Measurements from ENCODE around the gene TTC33. TPM values are rescaled to one million over a fixed set of nuclear protein-coding genes. Genes with fewer than 3 reads are reported as not detected.

The TTC33 gene
- total RNA-seq (ENCODE audit: unreplicated experiment), result 11.7 TPM
- long read RNA-seq, partial matches to known transcripts, result 0 of 6 reads
- long read RNA-seq, other reads (novel, unspliced or antisense), result 0 of 6 reads

- Mint-ChIP-seq H3K27me3 (ENCODE audit: unreplicated experiment) (no peaks in the 10 kb centered on the region), H3K9me3 (ENCODE audit: unreplicated experiment) (peaks cover 2% of the 10 kb centered on the region), H3K4me1 (ENCODE audit: low read depth, unreplicated experiment) (no peaks in the 10 kb centered on the region), H3K36me3 (ENCODE audit: unreplicated experiment) (no peaks in the 10 kb centered on the region), H3K4me3 (ENCODE audit: unreplicated experiment) (no peak within 1 kb of the TSS), H3K27ac (ENCODE audit: unreplicated experiment) (no peak within 1 kb of the TSS)
- peak; percentile 28 for TF ChIP-seq CTCF (IDR thresholded peaks at IDR 0.05; ENCODE audit: partially characterized antibody, unreplicated experiment)
- DNase-seq, result peak; percentile 96
These were observed at the start of gene TTC33 for GRCh38 chr5:40755407-40756365. Gene TTC33 (minus strand): TSS chr5:40755961. CDS start chr5:40747018, 8,943 bp downstream.

GRCh38 chr5:40801771-40802562, 46.2 kb upstream of the TTC33 start:
- peaks cover 10% of the 10 kb centered on the region for H3K4me1 Mint-ChIP-seq (ENCODE audit: low read depth, unreplicated experiment)
- DNase-seq, result no peak
- peak overlapping the region; percentile 94 for H3K27ac Mint-ChIP-seq (ENCODE audit: unreplicated experiment)
- H3K4me3 Mint-ChIP-seq (ENCODE audit: unreplicated experiment), result peak overlapping the region; percentile 68
- peaks cover 9% of the 10 kb centered on the region for H3K9me3 Mint-ChIP-seq (ENCODE audit: unreplicated experiment)
- TF ChIP-seq CTCF (IDR thresholded peaks at IDR 0.05; ENCODE audit: partially characterized antibody, unreplicated experiment), result no peak
- peaks cover 6% of the 10 kb centered on the region for H3K27me3 Mint-ChIP-seq (ENCODE audit: unreplicated experiment)
- peaks cover 5% of the 10 kb centered on the region for H3K36me3 Mint-ChIP-seq (ENCODE audit: unreplicated experiment)

GRCh38 chr5:40799258-40799657, 43.5 kb upstream of the TTC33 start:
- Mint-ChIP-seq H3K4me1 (ENCODE audit: low read depth, unreplicated experiment) (peaks cover 10% of the 10 kb centered on the region), H3K4me3 (ENCODE audit: unreplicated experiment) (peak overlapping the region; percentile 96), H3K27me3 (ENCODE audit: unreplicated experiment) (peaks cover 6% of the 10 kb centered on the region), H3K36me3 (ENCODE audit: unreplicated experiment) (peaks cover 5% of the 10 kb centered on the region), H3K9me3 (ENCODE audit: unreplicated experiment) (peaks cover 9% of the 10 kb centered on the region), H3K27ac (ENCODE audit: unreplicated experiment) (peak overlapping the region; percentile 72)
- no peak for DNase-seq
- TF ChIP-seq CTCF (IDR thresholded peaks at IDR 0.05; ENCODE audit: partially characterized antibody, unreplicated experiment), result no peak

- DNase-seq, result no peak
- no peak for TF ChIP-seq CTCF (IDR thresholded peaks at IDR 0.05; ENCODE audit: partially characterized antibody, unreplicated experiment)
- H3K4me1 Mint-ChIP-seq (ENCODE audit: low read depth, unreplicated experiment), result peaks cover 10% of the 10 kb centered on the region
- H3K9me3 Mint-ChIP-seq (ENCODE audit: unreplicated experiment), result peaks cover 9% of the 10 kb centered on the region
- H3K36me3 Mint-ChIP-seq (ENCODE audit: unreplicated experiment), result peaks cover 5% of the 10 kb centered on the region
- peaks cover 6% of the 10 kb centered on the region for H3K27me3 Mint-ChIP-seq (ENCODE audit: unreplicated experiment)
- H3K4me3 Mint-ChIP-seq (ENCODE audit: unreplicated experiment), result peak overlapping the region; percentile 96
- peak overlapping the region; percentile 97 for H3K27ac Mint-ChIP-seq (ENCODE audit: unreplicated experiment)
These were observed 43.0 kb upstream of the TTC33 start for GRCh38 chr5:40798801-40799210.

Data from glutamatergic neuron (in vitro differentiated cells).